GM12878 (cell line): ENCODE measurements around the gene EXOC4. TPM values are rescaled to one million over a fixed set of nuclear protein-coding genes. Genes with fewer than 3 reads are reported as not detected.

Source experiments
- ATAC-seq: fragments of 200-7000 bp; cut with Tn5 transposase; 3 replicates; pipeline ENCODE4 v1.9.1; 2020; ENCODE audit warnings: mild to moderate bottlenecking, moderate library complexity
- BruUV-seq: library from RNA; stranded (reverse); fragments of 400-500 nt; replicated peaks from 2 replicates; lab custom pipeline; 2021; lab: Mats Ljungman, UMichigan
- CTCF ChIA-PET: fragments of 300-600 bp; sonication (Branson Sonifier 250); formaldehyde crosslinking; extraction: SDS; loops from one replicate; lab custom pipeline; 2021; ENCODE audit warnings: inconsistent platforms; lab: Yijun Ruan, JAX
- POLR2A ChIA-PET: fragments of 350-600 bp; formaldehyde crosslinking; extraction: SDS; loops from one replicate; lab custom pipeline; 2021; ENCODE audit warnings: inconsistent platforms; lab: Charles Lee
- RAD21 ChIA-PET: fragments of 300-600 bp; sonication (Branson Sonifier 250); formaldehyde crosslinking; loops from one replicate; lab custom pipeline; 2023; ENCODE audit warnings: antibody characterized with exemption; ENCODE audit not compliant: unreplicated experiment; lab: Charles Lee
- SMC1A ChIA-PET: fragments of 300-600 bp; sonication (Branson Sonifier 250); formaldehyde crosslinking; loops from one replicate; lab custom pipeline; 2023; ENCODE audit not compliant: unreplicated experiment, uncharacterized antibody; lab: Charles Lee
- DNase-seq: peaks from one replicate; pipeline ENCODE4 v3.0.0-alpha.2; 2011; ENCODE audit warnings: low read depth, low spot score
- FAIRE-seq: peaks from 3 replicates; lab custom pipeline; 2011; peaks lifted over from hg19 to GRCh38; lab: Jason Lieb, UNC
- H2AFZ ChIP-seq: 2 replicates; pipeline ENCODE4 v1.6.0; 2011; ENCODE audit warnings: low read depth, low read length, control low read depth; ENCODE audit not compliant: control insufficient read depth
- H3K27ac ChIP-seq: 2 replicates; pipeline ENCODE4 v1.5.1; 2011; ENCODE audit warnings: control low read depth; ENCODE audit not compliant: control insufficient read depth, insufficient read depth
- H3K27me3 ChIP-seq, 2 experiments: replicated peaks in 1 of 2; 2 replicates each; pipeline versions ENCODE4 v1.6.0 to v1.6.1; 2011; ENCODE audit warnings: low read length in 1 of 2; ENCODE audit not compliant: control insufficient read depth in 2 of 2, insufficient read depth in 2 of 2
- H3K36me3 ChIP-seq, 2 experiments: 2 replicates each; pipeline ENCODE4 v1.5.1; 2011; ENCODE audit warnings: low read length in 1 of 2; ENCODE audit not compliant: control insufficient read depth in 2 of 2, insufficient read depth in 2 of 2
- H3K4me1 ChIP-seq: 2 replicates; pipeline ENCODE4 v1.6.1; 2011; ENCODE audit warnings: mild to moderate bottlenecking, low read length, moderate library complexity, mixed read lengths; ENCODE audit not compliant: control insufficient read depth, insufficient read depth
- H3K4me2 ChIP-seq: 2 replicates; pipeline ENCODE4 v1.6.0; 2011; ENCODE audit warnings: control low read depth; ENCODE audit not compliant: control insufficient read depth, insufficient read depth
- H3K4me3 ChIP-seq: fragments of 200-600 bp; sonication (generic); 2 replicates; pipeline ENCODE4 v1.5.1; 2016
- H3K79me2 ChIP-seq: 2 replicates; pipeline ENCODE4 v1.6.0; 2011; ENCODE audit warnings: low read length; ENCODE audit not compliant: control insufficient read depth, insufficient read depth
- H3K9ac ChIP-seq: 2 replicates; pipeline ENCODE4 v1.8.0; 2011; ENCODE audit warnings: low read length, control low read depth, mixed read lengths; ENCODE audit not compliant: control insufficient read depth, insufficient read depth
- H3K9me3 ChIP-seq: replicated peaks from 3 replicates; pipeline ENCODE4 v1.5.1; 2011; ENCODE audit warnings: mild to moderate bottlenecking, low read length; ENCODE audit not compliant: control insufficient read depth, insufficient read depth
- H4K20me1 ChIP-seq: 2 replicates; pipeline ENCODE4 v1.6.0; 2011; ENCODE audit not compliant: control insufficient read depth, insufficient read depth
- CBX3 ChIP-seq: fragments of 200-600 bp; sonication (generic); IDR thresholded peaks from 2 replicates; pipeline ENCODE4 v1.6.1; 2016; ENCODE audit warnings: low read depth, borderline replicate concordance
- CHD2 ChIP-seq: IDR thresholded peaks from 2 replicates; pipeline ENCODE4 v1.6.1; 2011; ENCODE audit warnings: low read depth, low read length, improper control_type of control experiment, borderline replicate concordance
- CREM ChIP-seq: IDR thresholded peaks from 2 replicates; pipeline ENCODE4 v1.6.1; 2014; ENCODE audit warnings: antibody characterized with exemption, low read depth
- ESRRA ChIP-seq: IDR thresholded peaks from 2 replicates; pipeline ENCODE4 v1.6.1; 2012; ENCODE audit warnings: mild to moderate bottlenecking, low read length, improper control_type of control experiment
- JUND ChIP-seq: IDR thresholded peaks from 2 replicates; pipeline ENCODE4 v1.6.1; 2012; ENCODE audit warnings: low read depth, mild to moderate bottlenecking, low read length, improper control_type of control experiment, moderate library complexity
- KAT2A ChIP-seq: conservative IDR thresholded peaks from 2 replicates; pipeline ENCODE4 v1.6.1; 2011; ENCODE audit warnings: low read depth, low read length; ENCODE audit not compliant: control insufficient read depth
- LARP7 ChIP-seq: fragments of 450-650 bp; IDR thresholded peaks from 2 replicates; pipeline ENCODE4 v1.6.1; 2017; ENCODE audit warnings: mild to moderate bottlenecking
- NFIC ChIP-seq: IDR thresholded peaks from 2 replicates; pipeline ENCODE4 v1.6.1; 2012; ENCODE audit warnings: low read depth, mild to moderate bottlenecking, inconsistent platforms, low read length, moderate library complexity
- NFYB ChIP-seq: IDR thresholded peaks from 2 replicates; pipeline ENCODE4 v1.6.1; 2011; ENCODE audit warnings: low read depth, mild to moderate bottlenecking, low read length, improper control_type of control experiment, moderate library complexity; ENCODE audit not compliant: insufficient read depth
- NR2C2 ChIP-seq: IDR thresholded peaks from 2 replicates; pipeline ENCODE4 v1.6.1; 2011; ENCODE audit warnings: borderline replicate concordance, low read depth; ENCODE audit not compliant: control insufficient read depth, insufficient read length
- TARDBP ChIP-seq: IDR thresholded peaks from 2 replicates; pipeline ENCODE4 v1.6.1; 2016; ENCODE audit warnings: borderline replicate concordance
- WGBS: methylation state at CpG from one replicate; pipeline ENCODE4 v1.1.6; 2016; ENCODE audit warnings: low lambda C conversion rate; ENCODE audit not compliant: insufficient replicate concordance, insufficient coverage; ENCODE audit errors: missing lambda C conversion rate; 5-methylcytosine and 5-hydroxymethylcytosine counted together
- in situ Hi-C: fragments of 300-500 bp; cut with MboI; formaldehyde crosslinking; loops from 9 replicates; pipeline ENCODE4 v1.14.3; 2018; ENCODE audit warnings: mixed read lengths
- intact Hi-C: fragments of 100-400 bp; cut with micrococcal nuclease; formaldehyde crosslinking; loops from one replicate; pipeline ENCODE4 v1.14.2; 2022; ENCODE audit not compliant: unreplicated experiment
- polyA plus RNA-seq, 11 experiments: library from polyadenylated mRNA; depleted of rRNA in 4 of 11; unstranded in 6 of 11; stranded (reverse) in 5 of 11; fragments of >200 nt; fragmentation: Nextera tagmentation in 4 of 11; fragmentation: Illumina TruSeq in 1 of 11; extraction: Ambion mirVana in 4 of 11; extraction: Trizol in 1 of 11; gene quantifications; 1 replicate in 1 of 11; 2 replicates in 10 of 11; pipeline versions ENCODE4 v1.2.1 to v1.2.3, GENCODE V29; 2011 to 2016; ENCODE audit warnings: inconsistent platforms in 2 of 11, missing spikeins in 2 of 11, low read depth in 1 of 11
- total RNA-seq, 4 experiments: library from RNA; depleted of rRNA in 3 of 4; stranded (reverse); fragments of >200 nt in 3 of 4; fragmentation: Illumina TruSeq in 1 of 4; extraction: Trizol in 1 of 4; gene quantifications; 2 replicates each; pipeline versions ENCODE4 v1.2.1 to v1.2.3, GENCODE V29; 2013 to 2021
- TF ChIP-seq, protein P1 (sequence below): fragments of 450-650 bp; formaldehyde crosslinking; IDR thresholded peaks from 2 replicates; pipeline ENCODE4 v1.4.0; 2020; ENCODE audit warnings: mild to moderate bottlenecking, moderate library complexity
- TF ChIP-seq, protein P2 (sequence below): fragments of 450-650 bp; IDR thresholded peaks from 2 replicates; pipeline ENCODE4 v1.6.1; 2014; ENCODE audit warnings: mild to moderate bottlenecking
- TF ChIP-seq, protein P3 (sequence below): fragments of 450-650 bp; IDR thresholded peaks from 2 replicates; pipeline ENCODE4 v1.6.1; 2017; ENCODE audit warnings: low read depth, mild to moderate bottlenecking, moderate library complexity

EXOC4 gene
- total and polyA plus RNA-seq, 10 of the 15 experiments (the other 5 are each of a cell fraction or from before 2014, with no cell fraction given) = 13.2 to 44.5 (median 29.6) TPM

DNA sequence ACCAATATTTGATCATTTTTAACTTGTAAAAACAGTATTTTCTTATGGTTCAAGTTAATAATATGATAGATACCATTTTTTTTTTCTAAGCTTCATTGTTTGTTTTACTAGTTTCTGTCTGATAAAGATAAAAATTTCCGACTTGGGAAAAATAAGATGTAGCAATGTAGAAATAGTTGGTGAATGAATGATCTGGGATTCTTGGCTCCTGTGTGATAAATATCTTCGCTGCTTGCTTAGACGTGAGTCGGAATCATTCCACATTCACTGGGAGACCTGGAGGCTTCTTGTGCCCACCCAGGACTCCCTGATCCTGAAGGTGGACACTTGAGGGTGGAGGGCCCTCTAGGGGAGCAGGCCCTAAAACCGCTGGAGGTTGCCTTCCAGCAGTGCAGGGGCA lies 47.9 kb downstream of the EXOC4 start (continued):
- TF ChIP-seq, protein P1, sequence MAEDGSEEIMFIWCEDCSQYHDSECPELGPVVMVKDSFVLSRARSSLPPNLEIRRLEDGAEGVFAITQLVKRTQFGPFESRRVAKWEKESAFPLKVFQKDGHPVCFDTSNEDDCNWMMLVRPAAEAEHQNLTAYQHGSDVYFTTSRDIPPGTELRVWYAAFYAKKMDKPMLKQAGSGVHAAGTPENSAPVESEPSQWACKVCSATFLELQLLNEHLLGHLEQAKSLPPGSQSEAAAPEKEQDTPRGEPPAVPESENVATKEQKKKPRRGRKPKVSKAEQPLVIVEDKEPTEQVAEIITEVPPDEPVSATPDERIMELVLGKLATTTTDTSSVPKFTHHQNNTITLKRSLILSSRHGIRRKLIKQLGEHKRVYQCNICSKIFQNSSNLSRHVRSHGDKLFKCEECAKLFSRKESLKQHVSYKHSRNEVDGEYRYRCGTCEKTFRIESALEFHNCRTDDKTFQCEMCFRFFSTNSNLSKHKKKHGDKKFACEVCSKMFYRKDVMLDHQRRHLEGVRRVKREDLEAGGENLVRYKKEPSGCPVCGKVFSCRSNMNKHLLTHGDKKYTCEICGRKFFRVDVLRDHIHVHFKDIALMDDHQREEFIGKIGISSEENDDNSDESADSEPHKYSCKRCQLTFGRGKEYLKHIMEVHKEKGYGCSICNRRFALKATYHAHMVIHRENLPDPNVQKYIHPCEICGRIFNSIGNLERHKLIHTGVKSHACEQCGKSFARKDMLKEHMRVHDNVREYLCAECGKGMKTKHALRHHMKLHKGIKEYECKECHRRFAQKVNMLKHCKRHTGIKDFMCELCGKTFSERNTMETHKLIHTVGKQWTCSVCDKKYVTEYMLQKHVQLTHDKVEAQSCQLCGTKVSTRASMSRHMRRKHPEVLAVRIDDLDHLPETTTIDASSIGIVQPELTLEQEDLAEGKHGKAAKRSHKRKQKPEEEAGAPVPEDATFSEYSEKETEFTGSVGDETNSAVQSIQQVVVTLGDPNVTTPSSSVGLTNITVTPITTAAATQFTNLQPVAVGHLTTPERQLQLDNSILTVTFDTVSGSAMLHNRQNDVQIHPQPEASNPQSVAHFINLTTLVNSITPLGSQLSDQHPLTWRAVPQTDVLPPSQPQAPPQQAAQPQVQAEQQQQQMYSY (CRISPR knock-in tag) = no peak
- no peak for TF ChIP-seq NR2C2
- no peak for TF ChIP-seq JUND
- TF ChIP-seq, protein P2, sequence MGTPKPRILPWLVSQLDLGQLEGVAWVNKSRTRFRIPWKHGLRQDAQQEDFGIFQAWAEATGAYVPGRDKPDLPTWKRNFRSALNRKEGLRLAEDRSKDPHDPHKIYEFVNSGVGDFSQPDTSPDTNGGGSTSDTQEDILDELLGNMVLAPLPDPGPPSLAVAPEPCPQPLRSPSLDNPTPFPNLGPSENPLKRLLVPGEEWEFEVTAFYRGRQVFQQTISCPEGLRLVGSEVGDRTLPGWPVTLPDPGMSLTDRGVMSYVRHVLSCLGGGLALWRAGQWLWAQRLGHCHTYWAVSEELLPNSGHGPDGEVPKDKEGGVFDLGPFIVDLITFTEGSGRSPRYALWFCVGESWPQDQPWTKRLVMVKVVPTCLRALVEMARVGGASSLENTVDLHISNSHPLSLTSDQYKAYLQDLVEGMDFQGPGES = no peak
- TF ChIP-seq TARDBP = no peak

DNA sequence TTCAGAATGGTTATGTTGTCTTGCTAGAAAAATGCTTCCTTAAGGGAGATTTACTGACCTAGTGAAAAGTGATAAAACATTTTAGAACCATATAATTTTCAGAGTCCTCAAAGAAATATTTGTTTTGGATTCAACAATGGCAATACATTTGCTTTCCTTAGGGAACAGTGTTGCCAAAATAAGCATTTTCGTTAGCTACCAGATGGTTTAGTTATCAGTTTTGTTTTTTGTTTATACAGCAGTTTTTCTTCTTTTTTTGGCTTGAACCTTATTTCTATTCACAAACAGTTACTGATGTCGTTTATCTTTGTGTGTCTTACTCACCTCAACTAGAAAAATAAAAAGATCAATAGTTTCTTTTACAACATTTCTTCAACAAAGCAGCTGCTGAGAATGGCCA lies 48.6 kb downstream of the EXOC4 start:
- POLR2A ChIA-PET = no interaction called here
- no peak overlapping the region for H3K4me2 ChIP-seq
- no peak overlapping the region for H3K9ac ChIP-seq
- H2AFZ ChIP-seq = no peak overlapping the region
- H3K4me3 ChIP-seq = no peak overlapping the region
- CTCF ChIA-PET = interaction anchor here (1.2 kb wide), 1 partner anchor 9 kb away, joined by 3 read pairs; no protein-coding TSS in a partner anchor
- intact Hi-C loops (no loop called here), in situ Hi-C loops (no loop called here)
- BruUV-seq = no TSS peak
- DNase-seq (no peak), ATAC-seq (no peak), FAIRE-seq (no peak)
- 0 out of 4 replicates have a peak, but pooled peaks cover 0 to 4% of the 10 kb centered on the region in 2 experiments for H3K36me3 ChIP-seq
- H3K27ac ChIP-seq = no peak overlapping the region
- whole genome bisulfite sequencing = 91% methylated on average over 2 of the region's 2 CpGs
- no peaks in the 10 kb centered on the region for H3K79me2 ChIP-seq
- no peaks in the 10 kb centered on the region for H3K27me3 ChIP-seq
- SMC1A ChIA-PET = no interaction called here
- H3K4me1 ChIP-seq = no peaks in the 10 kb centered on the region
- H3K9me3 ChIP-seq = no peaks in the 10 kb centered on the region
- RAD21 ChIA-PET = no interaction called here
- no peaks in the 10 kb centered on the region for H4K20me1 ChIP-seq
- TF ChIP-seq NFIC = no peak
- TF ChIP-seq CBX3 = no peak
- no peak for TF ChIP-seq LARP7
- TF ChIP-seq, protein P3, sequence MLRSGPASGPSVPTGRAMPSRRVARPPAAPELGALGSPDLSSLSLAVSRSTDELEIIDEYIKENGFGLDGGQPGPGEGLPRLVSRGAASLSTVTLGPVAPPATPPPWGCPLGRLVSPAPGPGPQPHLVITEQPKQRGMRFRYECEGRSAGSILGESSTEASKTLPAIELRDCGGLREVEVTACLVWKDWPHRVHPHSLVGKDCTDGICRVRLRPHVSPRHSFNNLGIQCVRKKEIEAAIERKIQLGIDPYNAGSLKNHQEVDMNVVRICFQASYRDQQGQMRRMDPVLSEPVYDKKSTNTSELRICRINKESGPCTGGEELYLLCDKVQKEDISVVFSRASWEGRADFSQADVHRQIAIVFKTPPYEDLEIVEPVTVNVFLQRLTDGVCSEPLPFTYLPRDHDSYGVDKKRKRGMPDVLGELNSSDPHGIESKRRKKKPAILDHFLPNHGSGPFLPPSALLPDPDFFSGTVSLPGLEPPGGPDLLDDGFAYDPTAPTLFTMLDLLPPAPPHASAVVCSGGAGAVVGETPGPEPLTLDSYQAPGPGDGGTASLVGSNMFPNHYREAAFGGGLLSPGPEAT = no peak
- no peak for TF ChIP-seq NFYB
- TF ChIP-seq CREM = no peak
- TF ChIP-seq KAT2A = no peak
- TF ChIP-seq, protein P2 = no peak
- no peak for TF ChIP-seq CHD2
- TF ChIP-seq ESRRA = no peak
